MM.1S (cell line): ENCODE data around the gene INPP4A.

Experiments
- EZH2 ChIP-seq: fragments of 300-600 bp; sonication (generic); optimal IDR thresholded peaks from 2 replicates; pipeline ENCODE3; 2017; ENCODE audit warnings: low read depth, mild to moderate bottlenecking, antibody characterized with exemption, low read length, mixed read lengths
- TF ChIP-seq, protein P1 (sequence below): fragments of 300-600 bp; sonication (generic); IDR thresholded peaks from 2 replicates; pipeline ENCODE4 v1.5.1; 2016; ENCODE audit warnings: antibody characterized with exemption, low read length, mixed read lengths

DNA sequence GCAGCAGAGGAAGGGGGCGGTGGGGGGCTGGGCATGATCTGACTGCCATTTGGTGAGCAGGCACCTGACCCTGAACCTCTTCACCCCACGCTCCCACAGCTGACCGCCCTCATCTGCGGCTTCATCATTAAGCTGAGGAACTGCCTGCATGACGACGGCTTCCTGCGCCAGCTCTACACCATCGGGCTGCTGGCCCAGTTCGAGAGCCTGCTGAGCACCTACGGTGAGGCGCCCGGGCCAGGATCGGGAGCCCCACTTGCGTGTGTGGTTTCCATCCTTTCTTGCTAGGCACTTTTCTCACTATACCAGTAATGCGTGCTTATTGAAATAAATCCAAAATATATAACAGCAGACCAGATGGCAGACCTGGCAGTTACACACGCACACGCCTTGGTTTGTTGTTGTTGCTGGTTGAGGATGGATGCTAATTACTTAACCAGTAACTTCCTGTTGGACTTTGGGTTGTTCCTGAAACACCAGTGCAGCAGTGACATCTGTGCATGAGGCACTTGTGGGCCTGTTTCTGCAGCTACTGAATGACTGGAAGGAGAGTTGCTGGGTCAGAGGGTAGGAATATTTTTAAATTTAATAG is 120.0 kb downstream of the INPP4A start:
- TF ChIP-seq, protein P1, sequence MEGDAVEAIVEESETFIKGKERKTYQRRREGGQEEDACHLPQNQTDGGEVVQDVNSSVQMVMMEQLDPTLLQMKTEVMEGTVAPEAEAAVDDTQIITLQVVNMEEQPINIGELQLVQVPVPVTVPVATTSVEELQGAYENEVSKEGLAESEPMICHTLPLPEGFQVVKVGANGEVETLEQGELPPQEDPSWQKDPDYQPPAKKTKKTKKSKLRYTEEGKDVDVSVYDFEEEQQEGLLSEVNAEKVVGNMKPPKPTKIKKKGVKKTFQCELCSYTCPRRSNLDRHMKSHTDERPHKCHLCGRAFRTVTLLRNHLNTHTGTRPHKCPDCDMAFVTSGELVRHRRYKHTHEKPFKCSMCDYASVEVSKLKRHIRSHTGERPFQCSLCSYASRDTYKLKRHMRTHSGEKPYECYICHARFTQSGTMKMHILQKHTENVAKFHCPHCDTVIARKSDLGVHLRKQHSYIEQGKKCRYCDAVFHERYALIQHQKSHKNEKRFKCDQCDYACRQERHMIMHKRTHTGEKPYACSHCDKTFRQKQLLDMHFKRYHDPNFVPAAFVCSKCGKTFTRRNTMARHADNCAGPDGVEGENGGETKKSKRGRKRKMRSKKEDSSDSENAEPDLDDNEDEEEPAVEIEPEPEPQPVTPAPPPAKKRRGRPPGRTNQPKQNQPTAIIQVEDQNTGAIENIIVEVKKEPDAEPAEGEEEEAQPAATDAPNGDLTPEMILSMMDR, result no peak
- TF ChIP-seq EZH2, result no peak
